Sigmoid colon (tissue), 4 donors: Measurements from ENCODE around the gene ARID5B.

Source experiments
- CTCF ChIP-seq, 4 experiments: fragments of 450-650 bp in 3 of 4; fragments of 200-600 bp in 1 of 4; IDR thresholded peaks; one replicate each; pipeline ENCODE4 v1.5.1; 2016 to 2019; ENCODE audit warnings: antibody characterized with exemption in 4 of 4, mild to moderate bottlenecking in 3 of 4, moderate library complexity in 2 of 4
- EP300 ChIP-seq, 4 donors: sonication (generic); formaldehyde crosslinking; IDR thresholded peaks; one replicate each; pipeline ENCODE4 v1.6.1; 2017; ENCODE audit warnings: antibody characterized with exemption in 4 of 4
- POLR2A ChIP-seq, 2 donors: fragments of 450-650 bp; IDR thresholded peaks; one replicate each; pipeline ENCODE4 v1.6.1; 2016; ENCODE audit warnings: antibody characterized with exemption in 2 of 2, mild to moderate bottlenecking in 2 of 2, moderate library complexity in 2 of 2

GRCh38 chr10:61859786-61860185 lies 41.7 kb upstream of the ARID5B start:
- TF ChIP-seq EP300 (IDR thresholded peaks at IDR 0.05) (no peak), CTCF (IDR thresholded peaks at IDR 0.05) (no peak), POLR2A (IDR thresholded peaks at IDR 0.05) (no peak)
